Hematopoietic multipotent progenitor cell treated with erythropoietin and hydrocortisone succinate and interleukin-3 and kit ligand, for 8 days (in vitro differentiated cells): ENCODE measurements around the gene FAM3B.
A peak's percentile ranks its signal among the peaks of the same experiment; 100 is the strongest.

ENCODE experiments used
- DNase-seq: peaks from one replicate; pipeline ENCODE4 v3.0.0-alpha.2; 2015

The FAM3B gene

DNA sequence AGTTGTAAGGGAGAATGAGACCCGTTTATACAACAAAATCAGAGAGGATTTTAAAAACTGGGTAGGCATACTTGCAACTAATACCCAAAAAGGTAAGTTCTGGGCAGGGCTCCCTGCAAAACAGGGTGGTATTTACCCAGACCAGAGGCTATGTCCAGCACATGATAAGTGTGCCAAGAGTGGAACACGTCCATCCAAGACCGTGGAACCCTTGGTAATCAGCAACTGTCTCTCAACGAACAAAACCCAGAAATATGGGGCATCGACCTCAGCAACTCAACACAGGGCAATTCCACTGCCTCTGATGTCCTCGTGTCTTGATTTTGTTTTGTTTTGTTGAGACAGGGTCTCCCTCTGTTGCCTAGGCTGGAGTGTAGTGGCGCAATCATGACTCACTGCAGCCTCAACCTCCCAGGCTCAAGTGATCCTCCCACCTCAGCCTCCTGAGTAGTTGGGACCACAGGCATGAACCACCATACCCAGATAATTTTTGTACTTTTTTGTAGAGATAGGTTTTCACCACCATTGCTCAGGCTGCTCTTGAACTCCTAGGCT is 82.7 kb downstream of the FAM3B start:
- DNase-seq: peak; percentile 51

DNA sequence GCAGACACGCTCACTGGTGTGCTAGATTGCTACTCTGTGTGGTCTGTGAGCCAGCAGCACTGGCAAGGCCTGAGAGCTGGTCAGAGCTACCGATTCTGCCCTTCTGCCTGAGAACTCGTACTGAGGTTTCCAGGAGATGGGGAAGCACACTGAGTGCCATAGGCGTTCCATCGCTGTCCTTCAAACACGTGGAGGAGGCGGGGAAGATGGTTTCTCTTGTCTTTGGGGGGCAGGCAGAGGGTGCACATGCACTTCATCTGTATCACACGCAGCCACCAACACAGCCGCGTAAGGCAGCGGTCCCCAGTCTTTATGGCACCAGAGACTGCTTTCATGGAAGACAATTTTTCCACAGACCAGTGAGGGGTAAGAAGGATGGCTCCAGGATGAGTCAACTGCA is 85.6 kb downstream of the FAM3B start:
- DNase-seq: no peak

DNA sequence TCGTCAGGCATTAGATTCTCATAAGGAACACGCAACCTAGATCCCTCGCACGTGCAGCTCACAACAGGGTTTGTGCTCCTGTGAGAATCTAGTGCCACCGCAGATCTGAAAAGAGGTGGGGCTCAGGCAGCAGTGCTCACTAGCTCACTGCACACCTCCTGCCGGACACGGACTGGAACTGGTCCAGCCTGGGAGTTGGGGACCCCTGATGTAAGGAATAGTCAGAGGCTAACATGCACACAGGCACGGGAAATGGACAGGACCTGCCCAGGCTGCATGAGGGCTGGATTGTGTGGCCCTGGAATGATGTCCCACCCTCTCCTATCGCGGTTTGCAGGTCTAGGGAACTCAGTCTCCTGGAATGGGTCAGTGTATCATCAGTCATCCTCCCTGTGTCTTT is 86.2 kb downstream of the FAM3B start:
- DNase-seq: no peak

DNA sequence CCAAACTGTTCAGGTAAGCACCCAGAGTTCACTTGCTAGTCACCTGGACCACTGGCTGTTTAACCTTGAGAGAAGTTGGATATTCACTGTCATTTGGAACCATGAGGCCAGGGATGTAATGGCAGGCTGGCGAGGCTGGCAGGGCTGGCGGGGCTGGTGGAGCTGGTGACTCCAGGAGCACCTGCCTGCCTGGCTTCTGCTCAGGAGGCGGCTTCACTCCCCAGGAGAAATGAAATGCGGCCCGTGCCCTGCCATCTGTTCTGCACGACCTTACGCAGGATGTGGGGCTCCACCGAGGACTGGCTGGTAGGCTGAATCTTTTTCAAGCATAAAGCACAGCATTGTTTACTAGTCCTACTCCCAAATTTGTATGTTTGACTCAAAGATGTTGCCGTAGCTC is 86.7 kb downstream of the FAM3B start:
- DNase-seq: no peak

DNA sequence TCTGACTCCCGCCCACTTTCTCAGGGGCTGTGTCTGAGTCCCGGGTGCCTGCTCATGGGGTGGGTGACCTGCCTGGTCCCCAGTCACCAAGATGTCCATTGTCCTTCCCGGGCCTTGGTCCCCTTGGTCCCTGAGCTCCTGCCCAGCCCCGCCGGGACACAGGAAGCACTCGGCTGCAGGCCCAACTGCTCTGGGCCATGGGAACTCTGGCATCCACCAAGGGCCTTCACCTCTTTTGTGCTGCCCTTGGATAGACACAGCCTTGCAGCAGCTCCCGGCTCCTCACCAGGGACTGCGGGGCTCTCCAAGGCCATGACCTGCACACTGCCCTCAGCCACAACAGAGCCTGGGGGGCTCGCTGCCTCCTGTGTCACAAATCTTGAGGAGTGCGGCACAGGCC is 87.4 kb downstream of the FAM3B start:
- no peak for DNase-seq

DNA sequence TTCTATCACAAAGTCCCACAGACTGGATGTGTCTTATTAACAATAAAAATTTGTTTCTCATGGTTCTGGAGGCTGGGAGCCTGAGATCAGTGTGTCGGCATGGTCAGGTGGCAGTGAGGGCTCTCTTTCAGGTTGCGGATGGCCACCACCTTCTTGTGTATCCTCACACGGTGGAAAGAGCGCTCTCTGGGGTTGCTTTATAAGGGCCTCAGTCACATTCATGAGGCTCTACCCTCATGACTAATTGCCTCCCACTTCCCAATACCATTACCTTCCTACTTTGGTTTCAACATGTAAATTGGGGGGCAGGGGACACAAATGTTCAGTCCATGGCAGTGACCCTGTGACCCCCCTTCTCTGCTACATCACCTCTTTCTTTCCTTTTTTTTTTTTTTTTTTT is 88.7 kb downstream of the FAM3B start:
- DNase-seq: no peak

DNA sequence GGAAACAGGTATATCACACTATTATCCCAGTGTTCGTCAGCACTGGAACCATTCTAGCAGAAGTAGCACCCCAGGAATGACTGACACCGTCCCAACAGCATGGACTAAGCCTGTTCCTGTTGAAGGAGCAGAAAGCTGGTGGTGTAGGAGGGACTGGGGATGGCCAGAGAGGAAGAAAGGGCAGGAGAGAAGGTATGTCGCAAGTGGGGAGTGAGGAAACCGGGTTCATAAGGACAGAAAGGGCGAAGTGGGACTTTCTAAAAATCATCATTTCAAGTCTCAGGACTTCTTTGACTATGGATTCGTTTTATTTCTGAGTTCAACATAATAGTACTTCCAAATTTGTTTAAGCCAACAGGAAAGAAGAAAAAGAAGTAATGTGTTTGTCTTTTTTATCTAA is 89.7 kb downstream of the FAM3B start:
- no peak for DNase-seq
